ENCODE results near the gene INTS7.
"Not testable (repeated sequence)": the region's sequence is repeated elsewhere in the genome, so short reads cannot be mapped to it uniquely, and the experiment has no call there.

INTS7 gene

GRCh38 chr1:211978596-211978995 lies 56.8 kb downstream of the INTS7 start:
- DNase-seq (ENCODE audit: low read depth, low spot score), result no peak

GRCh38 chr1:211975152-211975941 lies 60.0 kb downstream of the INTS7 start:
- no peak for DNase-seq (ENCODE audit: low read depth, low spot score)

GRCh38 chr1:211973541-211973940 lies 61.8 kb downstream of the INTS7 start:
- no peak for DNase-seq (ENCODE audit: low read depth, low spot score)

GRCh38 chr1:211968200-211968834 lies 67.0 kb downstream of the INTS7 start:
- no peak for DNase-seq (ENCODE audit: low read depth, low spot score)

GRCh38 chr1:211967704-211968103 lies 67.7 kb downstream of the INTS7 start:
- DNase-seq (ENCODE audit: low read depth, low spot score), result no peak

- no peak for DNase-seq (ENCODE audit: low read depth, low spot score)
Measured at GRCh38 chr1:211965108-211965805, 70.1 kb downstream of the INTS7 start.

GRCh38 chr1:211959680-211960079 lies 75.7 kb downstream of the INTS7 start:
- DNase-seq (ENCODE audit: low read depth, low spot score), result no peak

GRCh38 chr1:211959221-211959620 lies 76.1 kb downstream of the INTS7 start:
- DNase-seq (ENCODE audit: low read depth, low spot score), result no peak

GRCh38 chr1:211954028-211954427 lies 81.3 kb downstream of the INTS7 start:
- DNase-seq (ENCODE audit: low read depth, low spot score), result not testable (repeated sequence)

- not testable (repeated sequence) for DNase-seq (ENCODE audit: low read depth, low spot score)
Measured at GRCh38 chr1:211953543-211953942, 81.8 kb downstream of the INTS7 start.

GRCh38 chr1:211952299-211952698 lies 83.1 kb downstream of the INTS7 start:
- DNase-seq (ENCODE audit: low read depth, low spot score), result no peak

- no peak for DNase-seq (ENCODE audit: low read depth, low spot score)
Measured at GRCh38 chr1:211951856-211952255, 83.5 kb downstream of the INTS7 start.

- no peak for DNase-seq (ENCODE audit: low read depth, low spot score)
Measured at GRCh38 chr1:211948377-211948776, 87.0 kb downstream of the INTS7 start.

GRCh38 chr1:211947396-211948295 lies 87.7 kb downstream of the INTS7 start:
- DNase-seq (ENCODE audit: low read depth, low spot score), result no peak

GRCh38 chr1:211944733-211945500 lies 90.4 kb downstream of the INTS7 start:
- DNase-seq (ENCODE audit: low read depth, low spot score), result no peak

GRCh38 chr1:211942583-211942982 lies 92.8 kb downstream of the INTS7 start:
- no peak for DNase-seq (ENCODE audit: low read depth, low spot score)

- DNase-seq (ENCODE audit: low read depth, low spot score), result no peak
Measured at GRCh38 chr1:211939876-211940468, 95.4 kb downstream of the INTS7 start.

- DNase-seq (ENCODE audit: low read depth, low spot score), result no peak
Measured at GRCh38 chr1:211938561-211938997, 96.8 kb downstream of the INTS7 start.

GRCh38 chr1:211937422-211937821 lies 97.9 kb downstream of the INTS7 start:
- not testable (repeated sequence) for DNase-seq (ENCODE audit: low read depth, low spot score)

GRCh38 chr1:211935448-211935970 lies 99.8 kb downstream of the INTS7 start:
- DNase-seq (ENCODE audit: low read depth, low spot score), result no peak

Data from smooth muscle cell of the brain vasculature (primary cell).